ENCODE measurements around the gene DBH.

- TF ChIP-seq CTCF (IDR thresholded peaks at IDR 0.05) (no peak), POLR2A (IDR thresholded peaks at IDR 0.05) (no peak), POLR2AphosphoS5 (IDR thresholded peaks at IDR 0.05) (no peak)
These were observed 29.5 kb upstream of the DBH start for GRCh38 chr9:133606708-133607025.

Measured in stomach (tissue), 4 donors.